Measurements from ENCODE around the gene EIF4EBP3. TPM values are rescaled to one million over a fixed set of nuclear protein-coding genes. Genes with fewer than 3 reads are reported as not detected.

The EIF4EBP3 gene
- total RNA-seq, 1 experiment from 2014 or later, result 4.0 TPM

DNA sequence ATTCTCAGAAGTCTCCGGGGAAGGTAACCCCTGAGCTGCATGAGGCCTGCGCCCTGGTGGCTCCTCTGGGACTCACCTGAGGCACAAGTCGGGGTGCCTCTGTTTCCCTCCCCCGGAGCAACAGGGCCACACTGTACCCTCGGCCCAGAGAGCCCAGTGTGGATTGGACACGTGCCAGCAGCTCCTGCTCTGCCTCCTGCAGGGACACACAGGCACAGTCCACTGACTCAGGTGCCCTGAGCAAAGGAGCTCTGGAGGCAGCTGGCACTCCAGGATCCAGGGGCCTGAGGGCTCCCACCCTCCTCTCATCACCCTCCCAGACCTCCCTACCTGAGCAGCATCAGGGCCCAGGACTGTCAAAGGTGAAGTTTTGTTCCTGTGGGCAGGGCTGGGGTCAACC lies 46.7 kb downstream of the EIF4EBP3 start:
- no peak for DNase-seq
- Histone ChIP-seq H3K4me3 (no peak overlapping the region), H3K27me3 (no peaks in the 10 kb centered on the region), H3K36me3 (no peaks in the 10 kb centered on the region), H3K9me3 (no peaks in the 10 kb centered on the region)

DNA sequence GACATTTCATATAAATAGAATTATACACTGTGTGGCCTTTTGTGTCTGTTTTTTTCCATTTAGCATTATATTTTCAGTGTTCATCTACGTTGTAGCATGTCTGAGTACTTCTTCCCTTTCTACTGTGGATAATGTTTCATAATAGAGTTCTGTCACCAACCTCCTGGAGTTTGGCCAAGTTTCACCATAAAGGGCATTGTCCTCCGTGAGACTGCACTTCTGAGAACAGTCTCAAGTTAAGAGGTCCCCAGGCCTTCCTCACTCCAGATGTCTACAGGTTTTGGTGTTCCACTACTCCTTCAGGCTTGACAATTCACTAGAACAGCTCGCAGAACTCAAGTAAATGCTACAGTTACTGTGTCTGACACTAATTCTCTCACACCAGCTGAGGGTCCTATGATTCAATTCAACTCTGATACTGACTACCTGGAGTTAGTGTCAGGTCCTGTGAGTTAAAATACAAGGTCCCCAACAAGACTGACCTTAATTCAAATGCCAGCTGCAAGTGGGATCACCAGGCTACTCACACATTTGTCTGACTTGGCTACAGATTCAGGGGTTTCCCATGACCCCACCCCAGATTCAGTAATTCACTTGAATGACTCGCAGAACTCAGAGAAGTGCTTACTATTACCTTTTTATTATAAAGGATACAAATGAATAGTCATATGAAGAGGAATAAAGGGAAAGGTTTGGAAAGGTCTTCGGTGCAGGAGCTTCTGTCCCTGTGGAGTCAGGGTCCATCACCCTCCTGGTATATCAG lies 48.3 kb downstream of the EIF4EBP3 start:
- DNase-seq, result no peak

GRCh38 chr5:140596321-140596741 lies 48.9 kb downstream of the EIF4EBP3 start:
- Histone ChIP-seq H3K4me3 (no peak overlapping the region), H3K9me3 (no peaks in the 10 kb centered on the region)
- DNase-seq, result no peak

More for the DNA sequence above, 48.3 kb downstream of the EIF4EBP3 start:
- Histone ChIP-seq H3K36me3 (no peaks in the 10 kb centered on the region), H3K9me3 (no peaks in the 10 kb centered on the region), H3K27me3 (no peaks in the 10 kb centered on the region), H3K4me3 (no peak overlapping the region)

GRCh38 chr5:140598836-140599235 lies 51.4 kb downstream of the EIF4EBP3 start:
- H3K27me3 ChIP-seq, result no peaks in the 10 kb centered on the region
- H3K4me3 ChIP-seq, result no peak overlapping the region
- DNase-seq, result no peak
- H3K9me3 ChIP-seq, result no peaks in the 10 kb centered on the region
- no peaks in the 10 kb centered on the region for H3K36me3 ChIP-seq

More at GRCh38 chr5:140596321-140596741, 48.9 kb downstream of the EIF4EBP3 start:
- Histone ChIP-seq H3K36me3 (no peaks in the 10 kb centered on the region), H3K27me3 (no peaks in the 10 kb centered on the region)

Other genes with a start within 250 kb of the EIF4EBP3 start
- 240 and 304 TPM in 2 replicates for gene PFDN1, start 244.6 kb upstream of the EIF4EBP3 start, total RNA-seq (2014; rRNA removed; shearing (Covaris generic); ENCODE audit: low replicate concordance)
- gene HBEGF, start 201.1 kb upstream of the EIF4EBP3 start, total RNA-seq (2014; rRNA removed; shearing (Covaris generic); ENCODE audit: low replicate concordance), result 27.9 and 40.0 TPM in 2 replicates
- not detected in 2 replicates for gene SLC4A9, start 187.5 kb upstream of the EIF4EBP3 start, total RNA-seq (2014; rRNA removed; shearing (Covaris generic); ENCODE audit: low replicate concordance)
- 38.6 and 72.6 TPM in 2 replicates for gene ANKHD1, start 145.8 kb upstream of the EIF4EBP3 start, total RNA-seq (2014; rRNA removed; shearing (Covaris generic); ENCODE audit: low replicate concordance)
- gene SRA1, start 9.8 kb downstream of the EIF4EBP3 start, total RNA-seq (2014; rRNA removed; shearing (Covaris generic); ENCODE audit: low replicate concordance), result 62.1 and 92.9 TPM in 2 replicates
- gene APBB3, start 16.9 kb downstream of the EIF4EBP3 start, total RNA-seq (2014; rRNA removed; shearing (Covaris generic); ENCODE audit: low replicate concordance), result 7.2 and 12.5 TPM in 2 replicates
- 21.7 and 24.8 TPM in 2 replicates for gene SLC35A4, start 17.2 kb downstream of the EIF4EBP3 start, total RNA-seq (2014; rRNA removed; shearing (Covaris generic); ENCODE audit: low replicate concordance)
- 0.49 and 2.6 TPM in 2 replicates for gene CD14, start 85.5 kb downstream of the EIF4EBP3 start, total RNA-seq (2014; rRNA removed; shearing (Covaris generic); ENCODE audit: low replicate concordance)
- gene TMCO6, start 91.8 kb downstream of the EIF4EBP3 start, total RNA-seq (2014; rRNA removed; shearing (Covaris generic); ENCODE audit: low replicate concordance), result 5.5 and 10.7 TPM in 2 replicates
- gene NDUFA2, start 100.0 kb downstream of the EIF4EBP3 start, total RNA-seq (2014; rRNA removed; shearing (Covaris generic); ENCODE audit: low replicate concordance), result 86.0 and 94.5 TPM in 2 replicates
- gene IK, start 100.2 kb downstream of the EIF4EBP3 start, total RNA-seq (2014; rRNA removed; shearing (Covaris generic); ENCODE audit: low replicate concordance), result 53.6 and 96.7 TPM in 2 replicates
- 28.8 and 38.9 TPM in 2 replicates for gene WDR55, start 117.2 kb downstream of the EIF4EBP3 start, total RNA-seq (2014; rRNA removed; shearing (Covaris generic); ENCODE audit: low replicate concordance)
- 0.94 TPM in 1 of 2 replicates, not detected in the other for gene DND1, start 125.9 kb downstream of the EIF4EBP3 start, total RNA-seq (2014; rRNA removed; shearing (Covaris generic); ENCODE audit: low replicate concordance)
- 96.9 and 116 TPM in 2 replicates for gene HARS1, start 143.7 kb downstream of the EIF4EBP3 start, total RNA-seq (2014; rRNA removed; shearing (Covaris generic); ENCODE audit: low replicate concordance)
- gene HARS2, start 143.8 kb downstream of the EIF4EBP3 start, total RNA-seq (2014; rRNA removed; shearing (Covaris generic); ENCODE audit: low replicate concordance), result 41.8 and 50.1 TPM in 2 replicates
- gene ZMAT2, start 152.8 kb downstream of the EIF4EBP3 start, total RNA-seq (2014; rRNA removed; shearing (Covaris generic); ENCODE audit: low replicate concordance), result 72.7 and 90.9 TPM in 2 replicates
- 0.10 TPM in 1 of 2 replicates, not detected in the other for gene PCDHA1, start 238.5 kb downstream of the EIF4EBP3 start, total RNA-seq (2014; rRNA removed; shearing (Covaris generic); ENCODE audit: low replicate concordance)
- gene PCDHA2, start 247.2 kb downstream of the EIF4EBP3 start, total RNA-seq (2014; rRNA removed; shearing (Covaris generic); ENCODE audit: low replicate concordance), result 0.44 TPM in 1 of 2 replicates, not detected in the other

All from MG63 (cell line).